Testis (tissue), 2 donors: ENCODE measurements around the gene AGBL4.

Source experiments
- CTCF ChIP-seq, 3 experiments: fragments of 450-650 bp in 2 of 3; fragments of 200-600 bp in 1 of 3; sonication (generic) in 1 of 3; IDR thresholded peaks; one replicate each; pipeline ENCODE4 v1.5.1; 2016 to 2019; ENCODE audit warnings: antibody characterized with exemption in 3 of 3, mild to moderate bottlenecking in 2 of 3, moderate library complexity in 1 of 3
- POLR2A ChIP-seq: fragments of 450-650 bp; IDR thresholded peaks from one replicate; pipeline ENCODE4 v1.6.1; 2017; ENCODE audit warnings: antibody characterized with exemption, mild to moderate bottlenecking, moderate library complexity

GRCh38 chr1:48773133-48773532 lies 1250.6 kb downstream of the AGBL4 start:
- TF ChIP-seq CTCF (IDR thresholded peaks at IDR 0.05) (no peak), POLR2A (no peak)
